Dedifferentiated amniotic fluid mesenchymal stem cell (primary cell): ENCODE data around the gene TINCR.

Experiments used
- DNase-seq: peaks from one replicate; pipeline ENCODE4 v3.0.0-alpha.2; 2016; ENCODE audit errors: extremely low spot score

The TINCR gene

DNA sequence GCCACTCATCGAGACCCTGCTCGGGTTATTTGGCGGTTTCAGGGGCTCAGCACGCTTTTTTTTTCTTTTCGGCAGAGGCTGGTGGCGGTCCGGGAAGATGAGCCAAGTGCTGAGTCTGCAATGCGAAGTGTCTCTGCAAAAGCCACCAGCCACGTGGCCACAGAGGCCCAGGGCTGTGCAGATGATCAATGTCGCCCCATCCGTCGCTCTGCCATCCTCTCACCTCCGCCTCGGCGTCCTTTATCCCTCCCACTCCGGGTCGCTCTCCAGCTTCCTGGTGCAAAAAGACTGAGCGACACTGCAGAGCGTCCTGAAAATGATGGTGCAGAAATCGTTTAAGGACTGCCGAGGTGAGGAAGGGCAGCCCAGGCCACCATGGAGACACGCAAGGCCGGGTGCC is 55.0 kb downstream of the TINCR start:
- DNase-seq: peak; percentile 10
